ENCODE results near the gene FHDC1.
A peak's percentile ranks its signal among the peaks of the same experiment; 100 is the strongest.

Gene FHDC1

GRCh38 chr4:152941411-152941810, 5.3 kb downstream of the FHDC1 start:
- Histone ChIP-seq H3K4me2 (ENCODE audit: low read length) (no peak overlapping the region), H4K8ac (ENCODE audit: low read depth, low read length) (no peak overlapping the region), H3K79me2 (ENCODE audit: control insufficient read depth, insufficient read depth, low read length) (peaks cover 43% of the 10 kb centered on the region), H3K18ac (ENCODE audit: low read length) (no peak overlapping the region), H4K5ac (ENCODE audit: low read length) (no peak overlapping the region), H3K9ac (ENCODE audit: low read length) (no peak overlapping the region), H3K27me3 (ENCODE audit: insufficient read depth, low read length, poor library complexity) (no peaks in the 10 kb centered on the region), H3K4ac (ENCODE audit: low read depth, low read length) (no peak overlapping the region), H3K27ac (ENCODE audit: low read depth, low read length) (no peak overlapping the region), H3K4me3 (ENCODE audit: low read length) (no peak overlapping the region), H3K4me1 (ENCODE audit: control insufficient read depth, low read depth, low read length) (peaks cover 6% of the 10 kb centered on the region), H2BK5ac (ENCODE audit: low read length) (no peak overlapping the region), H2AK5ac (ENCODE audit: low read length) (no peak overlapping the region), H2BK15ac (replicated peaks; ENCODE audit: low read depth) (no peak overlapping the region), H2BK120ac (ENCODE audit: low read depth, low read length) (no peak overlapping the region), H3K56ac (ENCODE audit: low read length) (no peak overlapping the region), H3K23ac (ENCODE audit: low read length) (no peak overlapping the region), H3K36me3 (ENCODE audit: control insufficient read depth, insufficient read depth, low read length) (no peaks in the 10 kb centered on the region), H3K79me1 (ENCODE audit: low read length) (peaks cover 19% of the 10 kb centered on the region)
- no CpG with 5 or more reads among the region's 1 CpG for WGBS (ENCODE audit: extremely low coverage, insufficient coverage, low lambda C conversion rate)
- no peak for DNase-seq

- Histone ChIP-seq H3K4me1 (ENCODE audit: control insufficient read depth, low read depth, low read length) (peaks cover 6% of the 10 kb centered on the region), H3K18ac (ENCODE audit: low read length) (no peak overlapping the region), H3K4me3 (ENCODE audit: low read length) (no peak overlapping the region), H2BK15ac (replicated peaks; ENCODE audit: low read depth) (no peak overlapping the region), H3K27me3 (ENCODE audit: insufficient read depth, low read length, poor library complexity) (no peaks in the 10 kb centered on the region), H3K9ac (ENCODE audit: low read length) (no peak overlapping the region), H4K8ac (ENCODE audit: low read depth, low read length) (no peak overlapping the region), H2AK5ac (ENCODE audit: low read length) (no peak overlapping the region), H3K79me1 (ENCODE audit: low read length) (peaks cover 23% of the 10 kb centered on the region), H3K27ac (ENCODE audit: low read depth, low read length) (no peak overlapping the region), H3K56ac (ENCODE audit: low read length) (no peak overlapping the region), H4K5ac (ENCODE audit: low read length) (no peak overlapping the region), H3K36me3 (ENCODE audit: control insufficient read depth, insufficient read depth, low read length) (no peaks in the 10 kb centered on the region), H2BK120ac (ENCODE audit: low read depth, low read length) (no peak overlapping the region), H3K4me2 (ENCODE audit: low read length) (no peak overlapping the region), H3K4ac (ENCODE audit: low read depth, low read length) (no peak overlapping the region), H2BK5ac (ENCODE audit: low read length) (no peak overlapping the region), H3K79me2 (ENCODE audit: control insufficient read depth, insufficient read depth, low read length) (peaks cover 46% of the 10 kb centered on the region), H3K23ac (ENCODE audit: low read length) (no peak overlapping the region)
- DNase-seq = no peak
- whole genome bisulfite sequencing (ENCODE audit: extremely low coverage, insufficient coverage, low lambda C conversion rate) = no CpG with 5 or more reads among the region's 2 CpGs
Measured at GRCh38 chr4:152942346-152942745, 6.2 kb downstream of the FHDC1 start.

DNA sequence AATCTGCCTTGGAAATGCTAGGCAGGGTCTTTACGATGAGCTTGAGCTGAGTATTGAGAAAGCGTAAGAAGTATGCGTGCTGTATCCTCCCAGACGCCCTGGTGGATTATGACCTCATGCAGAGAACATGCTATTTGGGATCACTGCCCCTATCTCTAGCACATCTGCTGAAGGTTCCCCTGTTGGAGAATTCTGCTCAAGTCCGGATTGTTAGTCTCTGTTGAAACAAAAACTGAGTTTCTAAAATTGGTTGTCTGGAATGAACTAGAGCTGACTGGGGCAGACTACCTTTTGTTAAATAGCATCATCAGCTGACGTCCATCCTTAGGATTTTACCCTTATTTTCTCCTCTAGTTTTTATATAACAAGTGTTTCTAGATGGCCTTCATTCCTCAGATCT, 7.5 kb downstream of the FHDC1 start:
- no peak overlapping the region for H2BK5ac ChIP-seq (ENCODE audit: low read length)
- H3K4me3 ChIP-seq (ENCODE audit: low read length) = no peak overlapping the region
- H3K27ac ChIP-seq (ENCODE audit: low read depth, low read length) = no peak overlapping the region
- peaks cover 19% of the 10 kb centered on the region for H3K79me1 ChIP-seq (ENCODE audit: low read length)
- H3K9ac ChIP-seq (ENCODE audit: low read length) = no peak overlapping the region
- H3K27me3 ChIP-seq (ENCODE audit: insufficient read depth, low read length, poor library complexity) = no peaks in the 10 kb centered on the region
- no peak overlapping the region for H3K18ac ChIP-seq (ENCODE audit: low read length)
- H3K56ac ChIP-seq (ENCODE audit: low read length) = no peak overlapping the region
- WGBS (ENCODE audit: extremely low coverage, insufficient coverage, low lambda C conversion rate) = no CpG with 5 or more reads among the region's 6 CpGs
- H3K36me3 ChIP-seq (ENCODE audit: control insufficient read depth, insufficient read depth, low read length) = no peaks in the 10 kb centered on the region
- H3K79me2 ChIP-seq (ENCODE audit: control insufficient read depth, insufficient read depth, low read length) = peaks cover 42% of the 10 kb centered on the region
- peak; percentile 88 for DNase-seq
- H2BK120ac ChIP-seq (ENCODE audit: low read depth, low read length) = no peak overlapping the region
- no peak overlapping the region for H4K5ac ChIP-seq (ENCODE audit: low read length)
- no peak overlapping the region for H2BK15ac ChIP-seq (replicated peaks; ENCODE audit: low read depth)
- H2AK5ac ChIP-seq (ENCODE audit: low read length) = no peak overlapping the region
- peaks cover 6% of the 10 kb centered on the region for H3K4me1 ChIP-seq (ENCODE audit: control insufficient read depth, low read depth, low read length)
- no peak overlapping the region for H3K4me2 ChIP-seq (ENCODE audit: low read length)
- no peak overlapping the region for H4K8ac ChIP-seq (ENCODE audit: low read depth, low read length)
- H3K23ac ChIP-seq (ENCODE audit: low read length) = no peak overlapping the region
- no peak overlapping the region for H3K4ac ChIP-seq (ENCODE audit: low read depth, low read length)

DNA sequence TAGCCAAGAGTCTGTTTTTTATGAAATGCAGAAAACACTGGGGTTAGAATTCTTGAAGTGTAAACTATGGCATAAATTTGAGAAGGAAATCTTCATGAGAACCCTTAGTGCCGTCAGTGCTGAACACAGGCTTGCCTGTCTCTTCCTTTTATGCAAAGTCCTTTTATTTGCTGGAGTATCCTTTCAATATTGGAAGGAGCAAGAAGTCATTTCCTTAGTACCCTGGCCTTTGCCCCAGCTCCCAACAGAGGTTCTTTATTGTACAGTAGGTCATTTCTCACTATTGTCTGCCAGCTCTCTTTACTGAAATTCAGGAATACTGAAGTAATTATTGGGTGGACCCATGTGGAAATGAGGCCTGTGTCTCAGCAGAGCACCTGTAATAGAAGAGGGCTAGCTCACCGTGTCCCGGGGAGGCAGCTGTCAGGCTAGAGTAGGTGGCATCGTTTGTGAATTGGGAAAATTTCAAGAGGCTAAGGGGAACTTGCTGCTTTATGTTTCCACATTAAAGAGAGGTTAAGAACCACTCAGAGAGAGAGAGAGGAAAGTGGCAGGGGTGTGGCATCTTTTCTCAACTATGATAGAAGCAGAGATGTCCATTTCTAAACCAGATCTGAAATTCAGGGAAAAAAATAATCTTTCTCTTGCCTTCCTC, 8.7 kb downstream of the FHDC1 start:
- Histone ChIP-seq H3K9ac (ENCODE audit: low read length) (no peak overlapping the region), H2BK120ac (ENCODE audit: low read depth, low read length) (no peak overlapping the region), H4K8ac (ENCODE audit: low read depth, low read length) (no peak overlapping the region), H2BK5ac (ENCODE audit: low read length) (no peak overlapping the region), H3K56ac (ENCODE audit: low read length) (no peak overlapping the region), H3K27me3 (ENCODE audit: insufficient read depth, low read length, poor library complexity) (no peaks in the 10 kb centered on the region), H3K4ac (ENCODE audit: low read depth, low read length) (no peak overlapping the region), H3K79me2 (ENCODE audit: control insufficient read depth, insufficient read depth, low read length) (peaks cover 31% of the 10 kb centered on the region), H4K5ac (ENCODE audit: low read length) (no peak overlapping the region), H3K4me1 (ENCODE audit: control insufficient read depth, low read depth, low read length) (peaks cover 7% of the 10 kb centered on the region), H3K4me2 (ENCODE audit: low read length) (no peak overlapping the region), H3K23ac (ENCODE audit: low read length) (no peak overlapping the region), H2AK5ac (ENCODE audit: low read length) (no peak overlapping the region), H3K27ac (ENCODE audit: low read depth, low read length) (no peak overlapping the region), H2BK15ac (replicated peaks; ENCODE audit: low read depth) (no peak overlapping the region), H3K36me3 (ENCODE audit: control insufficient read depth, insufficient read depth, low read length) (no peaks in the 10 kb centered on the region), H3K79me1 (ENCODE audit: low read length) (peaks cover 15% of the 10 kb centered on the region), H3K4me3 (ENCODE audit: low read length) (no peak overlapping the region), H3K18ac (ENCODE audit: low read length) (no peak overlapping the region)
- no CpG with 5 or more reads among the region's 4 CpGs for WGBS (ENCODE audit: extremely low coverage, insufficient coverage, low lambda C conversion rate)
- no peak for DNase-seq

- no peak overlapping the region for H3K9ac ChIP-seq (ENCODE audit: low read length)
- H3K18ac ChIP-seq (ENCODE audit: low read length) = no peak overlapping the region
- peaks cover 13% of the 10 kb centered on the region for H3K4me1 ChIP-seq (ENCODE audit: control insufficient read depth, low read depth, low read length)
- no peak overlapping the region for H4K5ac ChIP-seq (ENCODE audit: low read length)
- no peak overlapping the region for H3K4me2 ChIP-seq (ENCODE audit: low read length)
- no peak overlapping the region for H3K56ac ChIP-seq (ENCODE audit: low read length)
- H3K79me2 ChIP-seq (ENCODE audit: control insufficient read depth, insufficient read depth, low read length) = peaks cover 25% of the 10 kb centered on the region
- no peak overlapping the region for H3K4ac ChIP-seq (ENCODE audit: low read depth, low read length)
- no peak overlapping the region for H3K27ac ChIP-seq (ENCODE audit: low read depth, low read length)
- no peak overlapping the region for H3K23ac ChIP-seq (ENCODE audit: low read length)
- H3K36me3 ChIP-seq (ENCODE audit: control insufficient read depth, insufficient read depth, low read length) = no peaks in the 10 kb centered on the region
- H3K27me3 ChIP-seq (ENCODE audit: insufficient read depth, low read length, poor library complexity) = no peaks in the 10 kb centered on the region
- no peak for DNase-seq
- no peak overlapping the region for H2BK15ac ChIP-seq (replicated peaks; ENCODE audit: low read depth)
- no peak overlapping the region for H4K8ac ChIP-seq (ENCODE audit: low read depth, low read length)
- peaks cover 13% of the 10 kb centered on the region for H3K79me1 ChIP-seq (ENCODE audit: low read length)
- no CpG with 5 or more reads among the region's 9 CpGs for WGBS (ENCODE audit: extremely low coverage, insufficient coverage, low lambda C conversion rate)
- no peak overlapping the region for H2BK5ac ChIP-seq (ENCODE audit: low read length)
- H3K4me3 ChIP-seq (ENCODE audit: low read length) = no peak overlapping the region
- no peak overlapping the region for H2AK5ac ChIP-seq (ENCODE audit: low read length)
- no peak overlapping the region for H2BK120ac ChIP-seq (ENCODE audit: low read depth, low read length)
Measured at GRCh38 chr4:152945639-152946038, 9.5 kb downstream of the FHDC1 start.

- Histone ChIP-seq H3K23ac (ENCODE audit: low read length) (no peak overlapping the region), H3K79me1 (ENCODE audit: low read length) (peaks cover 13% of the 10 kb centered on the region), H3K79me2 (ENCODE audit: control insufficient read depth, insufficient read depth, low read length) (peaks cover 23% of the 10 kb centered on the region), H3K4ac (ENCODE audit: low read depth, low read length) (no peak overlapping the region), H3K27ac (ENCODE audit: low read depth, low read length) (no peak overlapping the region), H2BK5ac (ENCODE audit: low read length) (no peak overlapping the region), H2BK15ac (replicated peaks; ENCODE audit: low read depth) (no peak overlapping the region), H2BK120ac (ENCODE audit: low read depth, low read length) (no peak overlapping the region), H3K9ac (ENCODE audit: low read length) (no peak overlapping the region), H3K18ac (ENCODE audit: low read length) (no peak overlapping the region), H3K27me3 (ENCODE audit: insufficient read depth, low read length, poor library complexity) (no peaks in the 10 kb centered on the region), H4K8ac (ENCODE audit: low read depth, low read length) (no peak overlapping the region), H2AK5ac (ENCODE audit: low read length) (no peak overlapping the region), H3K4me1 (ENCODE audit: control insufficient read depth, low read depth, low read length) (peaks cover 17% of the 10 kb centered on the region), H3K4me3 (ENCODE audit: low read length) (no peak overlapping the region), H3K4me2 (ENCODE audit: low read length) (no peak overlapping the region), H3K56ac (ENCODE audit: low read length) (no peak overlapping the region), H3K36me3 (ENCODE audit: control insufficient read depth, insufficient read depth, low read length) (no peaks in the 10 kb centered on the region), H4K5ac (ENCODE audit: low read length) (no peak overlapping the region)
- WGBS (ENCODE audit: extremely low coverage, insufficient coverage, low lambda C conversion rate) = no CpG with 5 or more reads among the region's 4 CpGs
- no peak for DNase-seq
Measured at GRCh38 chr4:152946446-152946845, 10.3 kb downstream of the FHDC1 start.
